Mucosa of rectum (tissue), 2 donors: ENCODE measurements around the gene PLCH1.

Source experiments
- H3K27ac ChIP-seq, 2 donors: one replicate each; pipeline ENCODE4 v1.7.0; 2013; ENCODE audit warnings: inconsistent platforms in 2 of 2, low read depth in 2 of 2, low read length in 2 of 2
- H3K27me3 ChIP-seq, 2 donors: one replicate each; pipeline ENCODE4 v1.7.0; 2013; ENCODE audit warnings: low read length in 2 of 2; ENCODE audit not compliant: control insufficient read depth in 2 of 2, insufficient read depth in 2 of 2
- H3K36me3 ChIP-seq, 2 donors: one replicate each; pipeline ENCODE4 v1.7.0; 2013; ENCODE audit warnings: low read length in 2 of 2; ENCODE audit not compliant: control insufficient read depth in 2 of 2, insufficient read depth in 2 of 2
- H3K4me1 ChIP-seq, 2 donors: one replicate each; pipeline ENCODE4 v1.7.0; 2013; ENCODE audit warnings: low read length in 2 of 2, mild to moderate bottlenecking in 1 of 2; ENCODE audit not compliant: control insufficient read depth in 2 of 2, insufficient read depth in 2 of 2
- H3K4me3 ChIP-seq, 2 donors: one replicate each; pipeline ENCODE4 v1.7.0; 2013; ENCODE audit warnings: low read length in 2 of 2
- H3K9ac ChIP-seq, 2 donors: one replicate each; pipeline ENCODE4 v1.7.0; 2013; ENCODE audit warnings: low read length in 2 of 2, low read depth in 1 of 2, mild to moderate bottlenecking in 1 of 2
- H3K9me3 ChIP-seq, 2 donors: one replicate each; pipeline ENCODE4 v1.7.0; 2013; ENCODE audit warnings: low read length in 2 of 2; ENCODE audit not compliant: control insufficient read depth in 2 of 2
- donor health status: healthy.
- donor health status: Normal muscosa, but diverticular disease.

The PLCH1 gene

GRCh38 chr3:155502630-155503029, 242.2 kb downstream of the PLCH1 start:
- Histone ChIP-seq H3K4me3 (no peak overlapping the region), H3K27ac (no peak overlapping the region), H3K9me3 (no peaks in the 10 kb centered on the region), H3K4me1 (no peaks in the 10 kb centered on the region), H3K27me3 (no peaks in the 10 kb centered on the region), H3K36me3 (peaks cover 3 to 5% of the 10 kb centered on the region in 2 donors), H3K9ac (no peak overlapping the region)

DNA sequence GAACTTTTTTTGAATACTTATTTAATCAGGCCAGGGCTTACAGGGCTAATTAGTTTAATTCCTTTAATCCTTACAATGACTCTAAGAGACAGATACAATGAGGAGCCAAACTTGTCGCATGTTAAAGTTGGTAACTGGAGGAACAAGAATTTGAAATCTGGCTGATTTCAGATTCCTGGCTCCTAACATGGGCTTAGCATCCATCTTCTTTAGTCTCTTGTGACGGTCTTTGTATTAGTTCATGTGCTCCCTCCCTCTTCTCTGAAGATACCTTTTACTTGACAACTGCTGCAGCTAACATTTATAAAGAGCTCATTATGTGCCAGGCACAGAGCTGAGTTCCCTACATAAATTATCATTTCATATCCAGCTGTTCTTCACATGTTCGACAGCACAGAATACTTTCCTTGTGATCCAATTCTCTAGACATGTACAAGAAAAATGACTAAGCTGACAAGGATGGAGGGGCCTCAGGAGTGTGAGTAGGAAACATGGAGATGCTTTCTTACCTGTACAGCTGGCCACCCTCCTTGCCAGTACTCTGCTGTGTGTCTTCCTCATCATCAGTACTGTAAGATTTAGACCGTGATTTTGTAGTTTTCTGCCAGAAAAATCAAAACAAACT, 244.6 kb downstream of the PLCH1 start:
- Histone ChIP-seq H3K9me3 (no peaks in the 10 kb centered on the region), H3K27me3 (no peaks in the 10 kb centered on the region), H3K36me3 (peaks cover 3 to 5% of the 10 kb centered on the region in 2 donors), H3K4me3 (no peak overlapping the region), H3K9ac (no peak overlapping the region), H3K27ac (no peak overlapping the region), H3K4me1 (no peaks in the 10 kb centered on the region)

- Histone ChIP-seq H3K36me3 (peaks cover 3 to 5% of the 10 kb centered on the region in 2 donors), H3K4me3 (no peak overlapping the region), H3K27ac (no peak overlapping the region), H3K9me3 (no peaks in the 10 kb centered on the region), H3K4me1 (no peaks in the 10 kb centered on the region), H3K27me3 (no peaks in the 10 kb centered on the region), H3K9ac (no peak overlapping the region)
These were observed 246.8 kb downstream of the PLCH1 start for GRCh38 chr3:155497930-155498647.

DNA sequence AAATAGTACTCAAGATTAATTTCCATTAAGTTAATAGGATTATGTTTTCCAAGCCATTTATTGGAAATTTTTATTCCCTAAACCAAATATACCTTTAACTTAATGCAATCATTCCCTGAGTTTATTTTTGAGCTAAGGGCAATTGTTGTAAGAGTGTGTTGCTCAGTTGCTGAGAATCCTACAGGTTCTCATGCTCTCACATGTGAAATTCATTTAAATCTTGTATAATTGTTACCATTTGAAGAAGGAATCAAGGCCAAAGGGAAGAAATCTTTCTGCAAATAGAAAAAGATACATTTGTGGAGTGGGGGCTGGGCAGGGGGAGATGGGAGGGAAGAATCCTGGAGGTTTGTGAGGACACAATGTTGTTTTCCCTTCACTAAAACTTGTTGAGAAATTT, 248.7 kb downstream of the PLCH1 start:
- Histone ChIP-seq H3K4me1 (no peaks in the 10 kb centered on the region), H3K27me3 (no peaks in the 10 kb centered on the region), H3K36me3 (peaks cover 5% of the 10 kb centered on the region in 2 donors)

DNA sequence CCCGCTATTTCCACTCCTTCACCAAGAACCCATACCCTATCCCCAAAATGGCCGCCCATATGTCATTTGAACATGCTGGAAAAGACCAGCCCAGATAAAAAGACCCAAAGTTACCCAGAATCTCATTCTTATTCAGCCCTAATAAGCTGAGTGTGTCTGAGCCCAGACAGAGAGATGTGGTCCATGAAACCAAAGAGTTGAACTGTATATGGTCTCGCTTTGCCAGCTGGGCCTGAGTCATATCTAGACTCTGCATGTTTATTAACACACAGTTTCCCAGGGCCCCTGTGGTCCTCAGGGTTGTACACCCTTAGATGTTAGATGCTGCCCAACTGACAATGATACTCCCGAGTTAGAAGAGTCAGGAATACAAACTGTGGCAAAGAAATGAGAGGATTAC, 249.5 kb downstream of the PLCH1 start:
- Histone ChIP-seq H3K9me3 (no peaks in the 10 kb centered on the region), H3K4me1 (no peaks in the 10 kb centered on the region), H3K27ac (no peak overlapping the region)

More for the DNA sequence above, 248.7 kb downstream of the PLCH1 start:
- no peak overlapping the region for H3K9ac ChIP-seq
- H3K4me3 ChIP-seq, result no peak overlapping the region
- H3K27ac ChIP-seq, result no peak overlapping the region
- no peaks in the 10 kb centered on the region for H3K9me3 ChIP-seq

GRCh38 chr3:155494332-155494731, 250.5 kb downstream of the PLCH1 start:
- peaks cover 5% of the 10 kb centered on the region in 2 donors for H3K36me3 ChIP-seq
- no peaks in the 10 kb centered on the region for H3K9me3 ChIP-seq
- H3K27ac ChIP-seq, result no peak overlapping the region
- no peaks in the 10 kb centered on the region for H3K27me3 ChIP-seq
- H3K9ac ChIP-seq, result no peak overlapping the region
- H3K4me3 ChIP-seq, result no peak overlapping the region
- no peaks in the 10 kb centered on the region for H3K4me1 ChIP-seq

More for the DNA sequence above, 249.5 kb downstream of the PLCH1 start:
- no peak overlapping the region for H3K4me3 ChIP-seq
- H3K9ac ChIP-seq, result no peak overlapping the region
- H3K27me3 ChIP-seq, result no peaks in the 10 kb centered on the region
- peaks cover 5% of the 10 kb centered on the region in 2 donors for H3K36me3 ChIP-seq

DNA sequence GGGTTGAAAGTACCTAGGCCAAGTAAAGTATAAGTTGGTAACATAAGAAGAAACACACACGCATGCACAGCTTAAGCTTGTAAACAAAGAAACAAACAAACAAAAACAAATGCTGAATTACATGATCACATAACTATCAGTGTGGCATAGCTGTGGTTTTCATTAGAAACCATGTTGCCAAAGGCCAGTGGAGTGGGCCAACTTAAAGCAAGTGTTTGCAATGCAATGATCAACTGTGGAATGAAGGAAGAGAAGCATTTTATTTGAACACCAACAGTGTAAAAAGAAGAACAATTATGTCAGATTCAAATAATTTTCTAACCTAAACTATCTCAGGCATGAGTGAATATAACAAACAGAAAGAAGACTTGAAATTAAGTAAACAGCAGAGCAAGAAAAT, 252.0 kb downstream of the PLCH1 start:
- Histone ChIP-seq H3K9ac (no peak overlapping the region), H3K4me3 (no peak overlapping the region), H3K9me3 (no peaks in the 10 kb centered on the region), H3K27me3 (no peaks in the 10 kb centered on the region), H3K36me3 (peaks cover under 1 to 3% of the 10 kb centered on the region in 2 donors), H3K4me1 (no peaks in the 10 kb centered on the region), H3K27ac (no peak overlapping the region)

DNA sequence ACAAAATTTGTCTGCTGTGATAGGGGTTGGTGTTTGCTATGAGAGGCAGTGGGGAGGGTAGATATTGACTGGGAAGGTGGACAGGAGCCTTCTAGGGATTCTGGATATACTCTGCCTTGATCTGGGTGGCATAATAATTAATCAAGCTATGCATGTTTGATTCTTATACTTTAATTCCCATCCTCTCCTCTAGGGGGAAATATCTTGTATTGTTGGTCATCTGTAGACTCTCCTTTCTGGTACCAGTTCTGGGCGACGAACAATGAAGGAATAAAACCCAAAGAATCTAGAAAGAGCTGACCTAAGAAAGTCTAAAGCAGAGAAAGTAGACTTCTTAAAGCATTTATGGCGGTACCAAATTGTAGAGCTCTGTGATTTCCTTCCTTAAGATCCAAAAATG, 253.2 kb downstream of the PLCH1 start:
- H3K4me1 ChIP-seq, result no peaks in the 10 kb centered on the region
- no peak overlapping the region for H3K27ac ChIP-seq
- H3K27me3 ChIP-seq, result no peaks in the 10 kb centered on the region
- H3K36me3 ChIP-seq, result peaks cover 0 to 3% of the 10 kb centered on the region in 2 donors
- H3K4me3 ChIP-seq, result no peak overlapping the region
- H3K9ac ChIP-seq, result no peak overlapping the region
- H3K9me3 ChIP-seq, result no peaks in the 10 kb centered on the region

- Histone ChIP-seq H3K4me3 (no peak overlapping the region), H3K36me3 (peaks cover 0 to 4% of the 10 kb centered on the region in 2 donors)
These were observed 256.2 kb downstream of the PLCH1 start for GRCh38 chr3:155488671-155489070.

DNA sequence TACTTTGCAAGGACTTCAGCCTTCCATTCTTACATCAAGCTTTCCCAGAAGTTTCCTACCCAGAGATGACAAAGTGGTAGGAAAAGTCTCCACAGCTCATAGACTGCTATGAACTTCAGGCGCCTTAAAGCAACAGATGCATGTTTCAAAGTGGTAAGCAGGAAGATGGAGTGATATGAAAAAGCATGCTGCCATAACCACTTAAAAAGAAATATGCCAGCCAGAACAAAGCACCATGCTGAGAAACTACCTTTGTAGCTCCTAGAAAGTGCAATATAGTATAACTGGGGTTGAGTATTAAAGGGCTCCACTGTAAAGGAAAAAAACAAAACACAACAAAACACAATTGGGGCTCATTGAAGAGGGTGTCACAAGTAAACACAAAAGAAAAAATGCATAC, 259.0 kb downstream of the PLCH1 start:
- Histone ChIP-seq H3K27me3 (no peaks in the 10 kb centered on the region), H3K9me3 (no peaks in the 10 kb centered on the region), H3K4me1 (no peaks in the 10 kb centered on the region), H3K9ac (no peak overlapping the region), H3K36me3 (peaks cover 2 to 6% of the 10 kb centered on the region in 2 donors), H3K4me3 (no peak overlapping the region), H3K27ac (no peak overlapping the region)

More at GRCh38 chr3:155488671-155489070, 256.2 kb downstream of the PLCH1 start:
- H3K27me3 ChIP-seq, result no peaks in the 10 kb centered on the region
- H3K9ac ChIP-seq, result no peak overlapping the region
- H3K4me1 ChIP-seq, result no peaks in the 10 kb centered on the region
- H3K9me3 ChIP-seq, result no peaks in the 10 kb centered on the region
- H3K27ac ChIP-seq, result no peak overlapping the region
